Activated CD4-positive, CD25-positive, alpha-beta regulatory T cell treated with anti-CD3 and anti-CD28 coated beads, Interleukin-2, amount 50 U/mL, for 24 hours (primary cell): ENCODE measurements around the gene ZNF516.

ENCODE experiments used
- ATAC-seq, 2 donors: fragments of 150-1000 bp; cut with Tn5 transposase; one replicate each; pipeline ENCODE4 v1.10.0; 2021; ENCODE audit warnings: mild to moderate bottlenecking in 1 of 2, moderate library complexity in 1 of 2

The ZNF516 gene

GRCh38 chr18:76455003-76455676 lies 39.9 kb downstream of the ZNF516 start:
- no peak for ATAC-seq

GRCh38 chr18:76454418-76454817 lies 40.6 kb downstream of the ZNF516 start:
- no peak for ATAC-seq

GRCh38 chr18:76453932-76454331 lies 41.1 kb downstream of the ZNF516 start:
- no peak for ATAC-seq

- no peak for ATAC-seq
Observed at GRCh38 chr18:76453057-76453561, 41.9 kb downstream of the ZNF516 start.

- ATAC-seq, result no peak
Observed at GRCh38 chr18:76452357-76452756, 42.7 kb downstream of the ZNF516 start.

GRCh38 chr18:76451396-76452331 lies 43.4 kb downstream of the ZNF516 start:
- peak in 1 of 2 donors; percentile 24 for ATAC-seq

GRCh38 chr18:76450452-76451395 lies 44.3 kb downstream of the ZNF516 start:
- peak; percentile 18 to 41 for ATAC-seq

- no peak for ATAC-seq
Observed at GRCh38 chr18:76449111-76449453, 46.0 kb downstream of the ZNF516 start.

GRCh38 chr18:76448256-76449110 lies 46.6 kb downstream of the ZNF516 start:
- no peak for ATAC-seq

GRCh38 chr18:76447258-76447890 lies 47.7 kb downstream of the ZNF516 start:
- ATAC-seq, result no peak

GRCh38 chr18:76446321-76447257 lies 48.5 kb downstream of the ZNF516 start:
- ATAC-seq, result no peak

- ATAC-seq, result no peak
Observed at GRCh38 chr18:76445741-76446232, 49.3 kb downstream of the ZNF516 start.

GRCh38 chr18:76445275-76445674 lies 49.8 kb downstream of the ZNF516 start:
- ATAC-seq, result no peak

GRCh38 chr18:76444446-76445105 lies 50.5 kb downstream of the ZNF516 start:
- no peak for ATAC-seq

GRCh38 chr18:76443519-76444445 lies 51.3 kb downstream of the ZNF516 start:
- ATAC-seq, result no peak

GRCh38 chr18:76442413-76443171 lies 52.5 kb downstream of the ZNF516 start:
- no peak for ATAC-seq
